Uterus (tissue), 2 donors: ENCODE results near the gene DPP6.

Experiments used
- POLR2A ChIP-seq, 2 donors: fragments of 450-650 bp; IDR thresholded peaks; one replicate each; pipeline ENCODE4 v1.6.1; 2016; ENCODE audit warnings: antibody characterized with exemption in 2 of 2, mild to moderate bottlenecking in 1 of 2, moderate library complexity in 1 of 2
- TF ChIP-seq, protein P1 (sequence below), 4 experiments: fragments of 200-600 bp in 2 of 4; fragments of 450-650 bp in 2 of 4; sonication (generic) in 2 of 4; IDR thresholded peaks; one replicate each; pipeline ENCODE4 v1.5.1; 2016 to 2019; ENCODE audit warnings: antibody characterized with exemption in 4 of 4, mild to moderate bottlenecking in 2 of 4, moderate library complexity in 1 of 4

DNA sequence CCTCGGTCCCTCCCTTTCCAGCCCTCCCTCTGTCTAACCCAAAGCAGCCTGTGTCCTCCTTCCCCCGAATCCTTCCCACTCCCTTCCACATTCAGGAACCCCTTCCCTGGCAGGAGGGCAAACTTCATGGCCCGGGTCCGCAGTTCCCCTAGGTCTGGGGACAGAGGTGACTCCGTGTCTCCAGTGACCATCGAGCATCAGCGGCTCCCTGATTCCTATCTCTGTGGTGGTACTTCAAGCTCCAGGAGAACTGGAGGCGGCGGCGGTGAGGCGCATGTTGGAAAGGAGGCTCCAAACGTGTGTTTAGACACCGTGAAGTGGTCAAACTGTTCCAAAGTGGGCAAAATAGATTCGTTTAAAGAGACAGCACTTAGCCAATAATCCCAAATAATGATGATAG, 802.6 kb downstream of the DPP6 start:
- TF ChIP-seq, protein P1, sequence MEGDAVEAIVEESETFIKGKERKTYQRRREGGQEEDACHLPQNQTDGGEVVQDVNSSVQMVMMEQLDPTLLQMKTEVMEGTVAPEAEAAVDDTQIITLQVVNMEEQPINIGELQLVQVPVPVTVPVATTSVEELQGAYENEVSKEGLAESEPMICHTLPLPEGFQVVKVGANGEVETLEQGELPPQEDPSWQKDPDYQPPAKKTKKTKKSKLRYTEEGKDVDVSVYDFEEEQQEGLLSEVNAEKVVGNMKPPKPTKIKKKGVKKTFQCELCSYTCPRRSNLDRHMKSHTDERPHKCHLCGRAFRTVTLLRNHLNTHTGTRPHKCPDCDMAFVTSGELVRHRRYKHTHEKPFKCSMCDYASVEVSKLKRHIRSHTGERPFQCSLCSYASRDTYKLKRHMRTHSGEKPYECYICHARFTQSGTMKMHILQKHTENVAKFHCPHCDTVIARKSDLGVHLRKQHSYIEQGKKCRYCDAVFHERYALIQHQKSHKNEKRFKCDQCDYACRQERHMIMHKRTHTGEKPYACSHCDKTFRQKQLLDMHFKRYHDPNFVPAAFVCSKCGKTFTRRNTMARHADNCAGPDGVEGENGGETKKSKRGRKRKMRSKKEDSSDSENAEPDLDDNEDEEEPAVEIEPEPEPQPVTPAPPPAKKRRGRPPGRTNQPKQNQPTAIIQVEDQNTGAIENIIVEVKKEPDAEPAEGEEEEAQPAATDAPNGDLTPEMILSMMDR (IDR thresholded peaks at IDR 0.05), result no peak
- TF ChIP-seq POLR2A (IDR thresholded peaks at IDR 0.05), result no peak
